Fibroblast of skin of back (primary cell): ENCODE measurements around the gene COTL1.
A peak's percentile ranks its signal among the peaks of the same experiment; 100 is the strongest.
"Not testable (repeated sequence)": the region's sequence is repeated elsewhere in the genome, so short reads cannot be mapped to it uniquely, and the experiment has no call there.

Source experiments
- DNase-seq: peaks from one replicate; pipeline ENCODE4 v3.0.0-alpha.2; 2013

Gene COTL1

DNA sequence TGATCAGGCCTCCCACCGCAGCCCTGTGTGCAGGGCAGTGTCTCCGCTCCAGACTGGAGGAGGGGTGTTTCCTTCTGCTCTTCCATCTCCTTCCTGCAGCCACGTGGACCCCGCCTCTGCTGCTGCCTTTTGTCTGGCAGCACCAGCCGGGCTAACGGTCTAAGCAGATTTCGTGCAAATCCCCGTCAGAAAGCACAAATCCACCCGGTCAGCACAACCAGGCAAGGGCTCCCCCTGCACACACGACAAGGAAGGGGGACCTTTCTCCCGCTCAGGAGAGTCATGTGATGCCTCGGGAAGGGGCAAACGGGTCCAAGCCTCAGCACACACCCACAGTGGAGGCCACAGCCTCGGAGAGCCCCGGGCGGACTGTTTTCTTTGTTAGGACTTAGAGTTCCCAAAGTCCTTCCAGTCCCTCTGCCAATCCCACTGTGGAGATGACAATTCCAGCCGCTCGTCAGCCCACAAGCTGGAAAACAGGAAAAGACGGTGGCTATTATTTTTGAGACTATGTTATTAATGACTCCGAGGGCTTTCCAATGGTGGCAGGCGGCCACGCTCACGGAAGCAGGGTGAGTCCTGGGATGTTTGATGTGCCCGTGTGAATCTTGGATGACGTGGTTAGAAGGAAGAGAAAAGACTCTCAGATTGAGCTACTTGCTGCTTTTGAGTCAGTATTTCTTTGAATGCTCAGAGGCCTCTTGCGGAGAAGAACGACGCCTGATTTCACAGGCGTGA lies 90.9 kb downstream of the COTL1 start:
- no peak for DNase-seq

GRCh38 chr16:84524941-84525581 lies 92.8 kb downstream of the COTL1 start:
- not testable (repeated sequence) for DNase-seq

- DNase-seq = no peak
These were observed 93.4 kb downstream of the COTL1 start for GRCh38 chr16:84524346-84524920.

GRCh38 chr16:84521497-84521770 lies 96.4 kb downstream of the COTL1 start:
- no peak for DNase-seq

DNA sequence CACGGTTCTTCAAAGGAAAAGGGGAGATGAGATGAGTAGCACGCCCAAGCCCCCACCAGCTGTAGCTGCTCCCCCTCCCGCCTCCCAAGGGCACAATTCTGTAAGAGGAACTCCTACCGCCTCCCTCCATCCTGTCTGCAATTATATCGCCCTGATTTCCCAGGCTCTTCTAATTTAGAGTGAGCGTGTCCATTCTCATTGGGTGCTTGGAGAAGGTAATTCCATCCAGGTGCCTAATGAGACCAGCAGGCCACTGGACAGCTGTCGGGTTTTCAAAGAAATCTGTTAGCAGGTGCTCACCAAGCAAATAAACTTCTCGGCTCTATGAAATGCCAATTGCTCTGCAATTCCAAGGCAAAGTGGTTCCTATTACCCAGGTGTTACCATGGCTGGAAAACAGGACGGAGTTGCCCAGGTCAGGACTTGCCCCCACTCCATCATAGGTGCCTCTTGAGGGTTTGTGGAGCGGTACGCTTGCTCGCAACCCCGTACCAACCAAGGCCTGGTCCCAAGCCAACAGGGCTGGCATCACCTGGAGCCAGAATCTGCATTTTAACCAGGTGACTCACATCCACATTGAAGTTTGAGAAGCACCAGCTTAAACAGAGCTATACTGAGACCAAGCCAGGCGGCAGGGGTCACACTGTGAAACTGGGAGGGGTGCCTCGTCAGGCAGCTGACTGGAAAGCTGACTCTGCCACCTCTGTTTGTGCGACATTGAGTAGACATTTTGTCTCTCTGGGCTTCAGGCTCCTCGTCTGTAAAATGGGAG lies 97.0 kb downstream of the COTL1 start:
- no peak for DNase-seq

DNA sequence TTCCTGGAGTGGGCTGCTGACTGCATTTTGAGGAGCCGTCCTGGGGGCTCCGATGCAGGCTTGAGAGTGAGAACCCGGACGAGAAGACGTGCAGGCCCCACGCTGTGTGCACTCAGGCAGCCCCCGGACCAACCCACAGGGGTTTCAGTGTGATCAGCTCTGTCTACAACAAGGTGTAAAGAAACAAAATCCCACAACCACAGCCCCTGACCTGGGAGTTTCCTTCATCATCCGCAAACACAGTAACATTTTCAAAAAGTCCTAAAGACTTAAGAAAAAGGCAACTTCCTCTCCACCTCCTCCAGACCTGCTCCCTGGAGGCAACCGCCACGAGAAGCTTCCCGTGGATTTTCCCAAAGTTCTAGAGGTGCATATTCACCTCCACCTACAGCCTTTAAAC lies 98.0 kb downstream of the COTL1 start:
- DNase-seq = no peak

GRCh38 chr16:84518804-84519341 lies 99.0 kb downstream of the COTL1 start:
- no peak for DNase-seq

DNA sequence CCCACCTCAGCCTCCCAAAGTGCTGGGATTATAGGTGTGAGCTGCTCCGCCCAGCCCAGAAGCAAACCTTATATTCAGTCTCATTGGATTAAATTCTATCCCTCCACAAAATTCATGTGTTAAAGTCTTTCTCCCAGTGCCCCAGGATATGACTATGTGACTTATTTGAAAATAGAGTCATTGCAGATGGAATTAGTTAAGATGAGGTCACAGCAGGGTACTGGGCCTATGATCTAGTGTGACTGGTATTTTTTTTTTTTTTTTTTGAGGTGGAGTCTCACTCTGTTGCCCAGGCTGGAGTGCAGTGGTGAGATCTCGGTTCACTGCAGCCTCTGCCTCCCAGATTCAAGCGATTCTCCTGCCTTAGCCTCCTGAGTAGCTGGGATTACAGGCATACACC lies 99.7 kb downstream of the COTL1 start:
- peak; percentile 93 for DNase-seq

- DNase-seq = no peak
These were observed 100.5 kb downstream of the COTL1 start for GRCh38 chr16:84517366-84517765.
